Stomach (tissue), 9 donors: ENCODE results near the gene PDLIM7. TPM values are rescaled to one million over a fixed set of nuclear protein-coding genes. Genes with fewer than 3 reads are reported as not detected.

Experiments used
- DNase-seq, 2 donors: peaks; one replicate each; pipeline versions ENCODE4 v3.0.0 to v3.0.0-alpha.2; 2013 to 2019
- H3K27ac ChIP-seq, 5 donors: fragments of 200-600 bp in 4 of 5; sonication (generic) in 4 of 5; one replicate each; pipeline ENCODE4 v1.5.1; 2013 to 2019; ENCODE audit warnings: mild to moderate bottlenecking in 1 of 5, moderate library complexity in 1 of 5
- H3K27me3 ChIP-seq, 3 donors: fragments of 200-600 bp; sonication (generic); one replicate each; pipeline ENCODE4 v1.5.1; 2017 to 2019; ENCODE audit warnings: mixed run types in 1 of 3
- H3K36me3 ChIP-seq, 4 donors: fragments of 200-600 bp; sonication (generic); 1 replicate in 3 of 4; 2 replicates in 1 of 4; pipeline ENCODE4 v1.5.1; 2016 to 2019
- H3K4me1 ChIP-seq, 4 donors: fragments of 200-600 bp; sonication (generic); one replicate each; pipeline ENCODE4 v1.5.1; 2016 to 2019
- H3K4me3 ChIP-seq, 4 donors: fragments of 200-600 bp; sonication (generic) in 3 of 4; one replicate each; pipeline ENCODE4 v1.5.1; 2016 to 2019; ENCODE audit warnings: mild to moderate bottlenecking in 1 of 4
- H3K9me3 ChIP-seq, 4 donors: fragments of 200-600 bp; sonication (generic); one replicate each; pipeline ENCODE4 v1.5.1; 2016 to 2019
- EP300 ChIP-seq: sonication (generic); formaldehyde crosslinking; IDR thresholded peaks from one replicate; pipeline ENCODE4 v1.6.1; 2017; ENCODE audit warnings: antibody characterized with exemption
- POLR2A ChIP-seq, 4 donors: fragments of 450-650 bp; IDR thresholded peaks; one replicate each; pipeline ENCODE4 v1.6.1; 2016; ENCODE audit warnings: antibody characterized with exemption in 4 of 4, control low read depth in 2 of 4, mild to moderate bottlenecking in 1 of 4, moderate library complexity in 1 of 4
- POLR2AphosphoS5 ChIP-seq, 3 donors: sonication (generic); formaldehyde crosslinking; IDR thresholded peaks; one replicate each; pipeline ENCODE4 v1.6.1; 2016; ENCODE audit warnings: antibody characterized with exemption in 3 of 3
- WGBS, 5 donors: extraction: QIAGEN DNeasy Blood & Tissue Kit in 3 of 5; methylation state at CpG; one replicate each; pipeline versions ENCODE4 v1.1.5 to v1.1.7; 2013 to 2018; 5-methylcytosine and 5-hydroxymethylcytosine counted together
- intact Hi-C: fragments of 100-400 bp; cut with DNase I; formaldehyde crosslinking; loops from one replicate; pipeline ENCODE4 v1.15.1; 2023; ENCODE audit warnings: low total_unique reads
- polyA plus RNA-seq, 3 donors: library from polyadenylated mRNA; stranded (reverse); fragments of 200-250 nt; gene quantifications; one replicate each; pipeline ENCODE4 v1.2.3, GENCODE V29; 2013
- total RNA-seq, 5 donors: library from RNA; depleted of rRNA; stranded (reverse); fragments of >200 nt; gene quantifications; one replicate each; pipeline versions ENCODE4 v1.1.0 to v1.2.3, GENCODE V29; 2014 to 2016
- TF ChIP-seq, protein P1 (sequence below), 7 experiments: fragments of 450-650 bp in 4 of 7; fragments of 200-600 bp in 3 of 7; sonication (generic) in 3 of 7; IDR thresholded peaks; one replicate each; pipeline ENCODE4 v1.5.1; 2016 to 2019; ENCODE audit warnings: antibody characterized with exemption in 7 of 7, control low read depth in 2 of 7, mild to moderate bottlenecking in 1 of 7
- donor health status: healthy with polysubstance abuse.
- donor health status: Bipolar disorder and iron deficiency.
- donor health status: healthy.

The PDLIM7 gene
- total and polyA plus RNA-seq, 8 donors = 14.6 to 142 (median 86.8) TPM

DNA sequence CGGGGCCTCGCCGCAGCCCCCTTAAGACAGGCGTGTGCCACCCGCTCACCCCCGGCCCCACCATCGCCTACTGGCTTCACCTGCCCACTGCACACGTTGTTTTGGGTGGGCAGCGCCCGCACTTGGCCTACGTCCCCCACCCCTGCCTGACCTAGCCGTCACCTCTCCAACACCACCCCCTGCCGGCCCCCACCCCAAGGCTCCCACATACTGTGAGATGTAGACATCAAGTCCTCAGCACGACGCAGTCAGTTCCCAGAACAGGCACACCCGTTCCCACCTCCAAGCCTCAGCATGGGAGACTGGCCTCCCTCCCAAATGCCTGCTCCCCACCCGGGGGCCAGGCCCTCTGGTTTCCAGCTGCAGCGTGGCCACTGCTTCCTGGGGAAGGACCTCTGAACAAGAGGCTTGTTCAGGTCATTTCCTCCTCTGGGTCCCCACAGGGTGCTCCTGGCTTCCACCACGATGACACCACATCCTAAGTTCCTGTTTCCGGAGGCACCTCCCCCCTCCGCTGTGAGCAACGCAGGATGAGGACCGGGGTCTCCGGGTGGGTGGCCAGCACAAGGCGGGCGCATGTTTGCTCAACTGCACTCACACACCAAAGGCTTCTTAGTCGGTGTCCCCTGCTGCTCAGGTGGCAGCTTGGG lies 35.3 kb downstream of the PDLIM7 start:
- H3K27me3 ChIP-seq = no peaks in the 10 kb centered on the region

GRCh38 chr5:177459819-177460628 lies 37.4 kb downstream of the PDLIM7 start:
- WGBS, 5 donors = 89 to 95% (median 92%) methylated on average over 13 to 28 of the region's 28 CpGs
- no peak for DNase-seq
- peaks cover 10 to 37% (median 17%) of the 10 kb centered on the region in 4 donors for H3K4me1 ChIP-seq
- intact Hi-C loops = loop anchor here (5.0 kb wide), 1 partner anchor 58 kb away; the partner anchor contains the start of gene PFN3
- H3K4me3 ChIP-seq = no peak overlapping the region
- no peaks in the 10 kb centered on the region for H3K9me3 ChIP-seq
- TF ChIP-seq EP300 (no peak), POLR2A (IDR thresholded peaks at IDR 0.05) (no peak), POLR2AphosphoS5 (IDR thresholded peaks at IDR 0.05) (no peak)
- TF ChIP-seq, protein P1, sequence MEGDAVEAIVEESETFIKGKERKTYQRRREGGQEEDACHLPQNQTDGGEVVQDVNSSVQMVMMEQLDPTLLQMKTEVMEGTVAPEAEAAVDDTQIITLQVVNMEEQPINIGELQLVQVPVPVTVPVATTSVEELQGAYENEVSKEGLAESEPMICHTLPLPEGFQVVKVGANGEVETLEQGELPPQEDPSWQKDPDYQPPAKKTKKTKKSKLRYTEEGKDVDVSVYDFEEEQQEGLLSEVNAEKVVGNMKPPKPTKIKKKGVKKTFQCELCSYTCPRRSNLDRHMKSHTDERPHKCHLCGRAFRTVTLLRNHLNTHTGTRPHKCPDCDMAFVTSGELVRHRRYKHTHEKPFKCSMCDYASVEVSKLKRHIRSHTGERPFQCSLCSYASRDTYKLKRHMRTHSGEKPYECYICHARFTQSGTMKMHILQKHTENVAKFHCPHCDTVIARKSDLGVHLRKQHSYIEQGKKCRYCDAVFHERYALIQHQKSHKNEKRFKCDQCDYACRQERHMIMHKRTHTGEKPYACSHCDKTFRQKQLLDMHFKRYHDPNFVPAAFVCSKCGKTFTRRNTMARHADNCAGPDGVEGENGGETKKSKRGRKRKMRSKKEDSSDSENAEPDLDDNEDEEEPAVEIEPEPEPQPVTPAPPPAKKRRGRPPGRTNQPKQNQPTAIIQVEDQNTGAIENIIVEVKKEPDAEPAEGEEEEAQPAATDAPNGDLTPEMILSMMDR (IDR thresholded peaks at IDR 0.05) = no peak
- no peaks in the 10 kb centered on the region for H3K27me3 ChIP-seq
- H3K27ac ChIP-seq = no peak overlapping the region
- peaks cover 13 to 58% (median 34%) of the 10 kb centered on the region in 4 donors for H3K36me3 ChIP-seq

More for the DNA sequence above, 35.3 kb downstream of the PDLIM7 start:
- WGBS, 5 donors = 76 to 84% (median 80%) methylated on average over 27 of the region's 27 CpGs
- peak in 1 of 2 donors; percentile 63 for DNase-seq
- TF ChIP-seq, protein P1 (IDR thresholded peaks at IDR 0.05) = no peak
- no peak for TF ChIP-seq POLR2A (IDR thresholded peaks at IDR 0.05)
- no peak for TF ChIP-seq EP300
- TF ChIP-seq POLR2AphosphoS5 (IDR thresholded peaks at IDR 0.05) = no peak
- Histone ChIP-seq H3K36me3 (peaks cover 23 to 79% (median 54%) of the 10 kb centered on the region in 4 donors), H3K4me1 (peaks cover 0 to 16% (median 4%) of the 10 kb centered on the region in 4 donors), H3K9me3 (no peaks in the 10 kb centered on the region), H3K4me3 (no peak overlapping the region), H3K27ac (peak overlapping the region in 3 of 5 donors; percentile 51 to 64 (median 54))
- intact Hi-C loops = no loop called here

DNA sequence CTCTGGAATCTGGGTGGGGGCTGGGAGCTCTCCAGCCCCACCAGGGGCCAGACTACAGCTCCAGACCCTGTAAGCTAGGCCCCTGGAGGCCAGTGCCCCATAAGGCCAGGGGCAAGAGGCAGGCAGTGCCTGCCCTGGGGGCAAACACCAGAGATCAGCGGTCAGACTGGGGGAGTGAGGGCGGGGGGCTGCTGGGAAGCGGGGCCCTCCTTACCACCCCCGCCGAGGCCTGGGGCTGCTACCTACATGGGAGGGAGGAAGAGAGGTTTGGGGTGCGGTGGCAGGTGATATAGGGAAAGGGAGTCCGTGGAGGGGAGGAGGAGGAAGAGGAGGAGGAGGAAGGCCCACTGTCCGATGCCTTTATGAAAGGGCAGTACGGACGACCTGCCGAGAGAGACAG lies 38.0 kb downstream of the PDLIM7 start:
- intact Hi-C loops = loop anchor here (5.0 kb wide), 1 partner anchor 57 kb away; the partner anchor contains the start of gene PFN3
- Histone ChIP-seq H3K4me1 (peaks cover 14 to 40% (median 22%) of the 10 kb centered on the region in 4 donors), H3K27me3 (no peaks in the 10 kb centered on the region), H3K9me3 (no peaks in the 10 kb centered on the region), H3K27ac (peak overlapping the region in 1 of 5 donors; percentile 15), H3K36me3 (peaks cover 13 to 52% (median 32%) of the 10 kb centered on the region in 4 donors), H3K4me3 (no peak overlapping the region)
- no peak for DNase-seq
- 77 to 93% (median 90%) methylated on average over 10 to 11 of the region's 11 CpGs for WGBS, 5 donors
- TF ChIP-seq, protein P1 (IDR thresholded peaks at IDR 0.05) = no peak
- no peak for TF ChIP-seq EP300
- TF ChIP-seq POLR2A (IDR thresholded peaks at IDR 0.05) = no peak
- no peak for TF ChIP-seq POLR2AphosphoS5 (IDR thresholded peaks at IDR 0.05)

GRCh38 chr5:177458912-177459350 lies 38.5 kb downstream of the PDLIM7 start:
- intact Hi-C loops = loop anchor here (5.0 kb wide), 1 partner anchor 57 kb away; the partner anchor contains the start of gene PFN3

More at GRCh38 chr5:177458912-177459350, 38.5 kb downstream of the PDLIM7 start:
- Histone ChIP-seq H3K36me3 (peaks cover 13 to 52% (median 31%) of the 10 kb centered on the region in 4 donors), H3K9me3 (no peaks in the 10 kb centered on the region), H3K4me1 (peaks cover 18 to 44% (median 26%) of the 10 kb centered on the region in 4 donors), H3K27ac (peak overlapping the region in 2 of 5 donors; percentile 15 to 86), H3K27me3 (no peaks in the 10 kb centered on the region), H3K4me3 (no peak overlapping the region)
- TF ChIP-seq, protein P1 (IDR thresholded peaks at IDR 0.05) = no peak
- TF ChIP-seq POLR2A (IDR thresholded peaks at IDR 0.05) (no peak), EP300 (no peak), POLR2AphosphoS5 (IDR thresholded peaks at IDR 0.05) (no peak)
- no peak for DNase-seq
- WGBS, 5 donors = 70 to 90% (median 87%) methylated on average over 2 to 14 of the region's 14 CpGs
